Right renal cortex interstitium (tissue), 3 donors: ENCODE data around the gene PLSCR3. TPM values are rescaled to one million over a fixed set of nuclear protein-coding genes. Genes with fewer than 3 reads are reported as not detected.
A peak's percentile ranks its signal among the peaks of the same experiment; 100 is the strongest.

Source experiments
- DNase-seq, 3 donors: peaks; one replicate each; pipeline ENCODE4 v3.0.0-alpha.2; 2013; ENCODE audit warnings: low read depth in 3 of 3, low spot score in 2 of 3
- polyA plus RNA-seq, 3 donors: library from polyadenylated mRNA; unstranded; fragments of 120-200 nt; gene quantifications; one replicate each; pipeline ENCODE4 v1.2.1, GENCODE V29; 2013; ENCODE audit not compliant: insufficient read length in 3 of 3

The PLSCR3 gene
- polyA plus RNA-seq, 3 donors: 24.3 to 30.9 (median 28.6) TPM

GRCh38 chr17:7407082-7407481, 12.8 kb upstream of the PLSCR3 start:
- no peak for DNase-seq

GRCh38 chr17:7406235-7406825, 12.0 kb upstream of the PLSCR3 start:
- DNase-seq: no peak

- no peak for DNase-seq
These were observed 11.3 kb upstream of the PLSCR3 start for GRCh38 chr17:7405350-7406234.

- DNase-seq: no peak
These were observed 10.5 kb upstream of the PLSCR3 start for GRCh38 chr17:7404737-7405349.

- DNase-seq: peak; percentile 95 to 99 (median 97)
These were observed 9.8 kb upstream of the PLSCR3 start, which contains the start of gene TMEM256 for GRCh38 chr17:7403977-7404736. TMEM256 (minus strand) TSS chr17:7404097; CDS start chr17:7404084, 13 bp downstream.

- peak in 1 of 3 donors; percentile 61 for DNase-seq
These were observed 9.3 kb upstream of the PLSCR3 start for GRCh38 chr17:7403727-7403976.

GRCh38 chr17:7403043-7403726, 8.9 kb upstream of the PLSCR3 start:
- peak in 1 of 3 donors; percentile 32 for DNase-seq

GRCh38 chr17:7398612-7399011, 4.3 kb upstream of the PLSCR3 start:
- DNase-seq: no peak

GRCh38 chr17:7396147-7396546, 1.8 kb upstream of the PLSCR3 start:
- no peak for DNase-seq

GRCh38 chr17:7393613-7394451, 493 bp downstream of the PLSCR3 start:
- no peak for DNase-seq

- no peak for DNase-seq
These were observed 1.4 kb downstream of the PLSCR3 start for GRCh38 chr17:7392696-7393612.

GRCh38 chr17:7391307-7391706, 3.0 kb downstream of the PLSCR3 start:
- no peak for DNase-seq

GRCh38 chr17:7389924-7390910, 4.1 kb downstream of the PLSCR3 start:
- no peak for DNase-seq

GRCh38 chr17:7388856-7389255, 5.5 kb downstream of the PLSCR3 start:
- DNase-seq: no peak

GRCh38 chr17:7384489-7385081, 9.7 kb downstream of the PLSCR3 start:
- DNase-seq: no peak

- DNase-seq: peak in 1 of 3 donors; percentile 38
These were observed 10.4 kb downstream of the PLSCR3 start for GRCh38 chr17:7383742-7384488.
